K562 (cell line): ENCODE data around the gene ANKRD11. TPM values are rescaled to one million over a fixed set of nuclear protein-coding genes. Genes with fewer than 3 reads are reported as not detected.
A peak's percentile ranks its signal among the peaks of the same experiment; 100 is the strongest.

Source experiments
- ARID4B ChIP-seq: sonication (generic); formaldehyde crosslinking; IDR thresholded peaks from 2 replicates; pipeline ENCODE4 v1.8.0; 2022; ENCODE audit warnings: mild to moderate bottlenecking, missing genetic modification reagents
- CREBBP ChIP-seq: IDR thresholded peaks from one replicate; pipeline ENCODE4 v1.6.1; 2012; ENCODE audit warnings: low read depth, mild to moderate bottlenecking, control low read depth, inconsistent platforms, low read length
- E2F6 ChIP-seq, 2 experiments: IDR thresholded peaks; 2 replicates each; pipeline ENCODE4 v1.6.1; 2011; ENCODE audit warnings: borderline replicate concordance in 1 of 2, control low read depth in 1 of 2, low read depth in 1 of 2, low read length in 1 of 2, mild to moderate bottlenecking in 1 of 2, mixed read lengths in 1 of 2, moderate library complexity in 1 of 2; ENCODE audit not compliant: insufficient read depth in 1 of 2, insufficient read length in 1 of 2, poor library complexity in 1 of 2, severe bottlenecking in 1 of 2; ENCODE audit errors: extremely low read depth in 1 of 2
- IRF9 ChIP-seq: fragments of 450-650 bp; IDR thresholded peaks from 2 replicates; pipeline ENCODE4 v1.6.1; 2016; ENCODE audit warnings: missing biosample characterization, missing genetic modification characterization
- LARP7 ChIP-seq: fragments of 450-650 bp; IDR thresholded peaks from 2 replicates; pipeline ENCODE4 v1.6.1; 2016
- LCOR ChIP-seq: sonication (generic); formaldehyde crosslinking; IDR thresholded peaks from 2 replicates; pipeline ENCODE4 v1.8.0; 2022; ENCODE audit warnings: mild to moderate bottlenecking, missing genetic modification reagents
- NFXL1 ChIP-seq: fragments of 450-650 bp; formaldehyde crosslinking; IDR thresholded peaks from 2 replicates; pipeline ENCODE4 v1.4.0; 2021; ENCODE audit warnings: mild to moderate bottlenecking
- NR2C1 ChIP-seq, 2 experiments: fragments of 450-650 bp; IDR thresholded peaks; 2 replicates each; pipeline ENCODE4 v1.6.1; 2017; ENCODE audit warnings: mild to moderate bottlenecking in 2 of 2, antibody characterized with exemption in 1 of 2, inconsistent platforms in 1 of 2, missing compliant biosample characterization in 1 of 2, missing genetic modification characterization in 1 of 2
- POLR2A ChIP-seq: fragments of 450-650 bp; conservative IDR thresholded peaks from 2 replicates; pipeline ENCODE4 v1.6.1; 2016
- POLR2G ChIP-seq: fragments of 200-400 bp; formaldehyde crosslinking; IDR thresholded peaks from 2 replicates; pipeline ENCODE4 v1.6.1; 2017; ENCODE audit warnings: low read depth, mild to moderate bottlenecking, antibody characterized with exemption, low read length, moderate library complexity
- RBM22 ChIP-seq: fragments of 200-400 bp; formaldehyde crosslinking; IDR thresholded peaks from 2 replicates; pipeline ENCODE4 v1.6.1; 2018; ENCODE audit warnings: low read length, low read depth; ENCODE audit not compliant: poor library complexity, severe bottlenecking
- SNRNP70 ChIP-seq: fragments of 200-400 bp; formaldehyde crosslinking; optimal IDR thresholded peaks from 2 replicates; pipeline ENCODE3; 2017; ENCODE audit warnings: low read depth, low read length
- ZBTB9 ChIP-seq: fragments of 450-650 bp; formaldehyde crosslinking; IDR thresholded peaks from 2 replicates; pipeline ENCODE4 v1.4.0; 2020; ENCODE audit warnings: mild to moderate bottlenecking, moderate library complexity
- ZNF165 ChIP-seq: fragments of 250-450 bp; sonication (Bioruptor Pico); IDR thresholded peaks from 2 replicates; pipeline ENCODE4 v1.4.0; 2020; ENCODE audit warnings: borderline replicate concordance
- polyA plus RNA-seq, 8 experiments: library from polyadenylated mRNA; depleted of rRNA in 4 of 8; stranded (reverse) in 5 of 8; unstranded in 3 of 8; fragments of >200 nt; fragmentation: Nextera tagmentation in 2 of 8; fragmentation: Illumina TruSeq in 1 of 8; extraction: Ambion mirVana in 2 of 8; extraction: Trizol in 1 of 8; gene quantifications; 2 replicates each; pipeline versions ENCODE4 v1.2.1 to v1.2.3, GENCODE V29; 2011 to 2014; ENCODE audit warnings: inconsistent platforms in 1 of 8, missing spikeins in 1 of 8
- total RNA-seq, 7 experiments: library from RNA; depleted of rRNA in 6 of 7; stranded (reverse); fragments of >200 nt in 6 of 7; fragmentation: Illumina TruSeq in 2 of 7; extraction: Trizol in 2 of 7; gene quantifications; 2 replicates each; pipeline versions ENCODE4 v1.2.1 to v1.2.3, GENCODE V29; 2011 to 2021; ENCODE audit warnings: low replicate concordance in 1 of 7

Gene ANKRD11
- total and polyA plus RNA-seq, 9 of the 15 experiments (the other 6 are each of a cell fraction or from before 2014, with no cell fraction given) = 4.7 to 126 (median 31.7) TPM

- no peak for TF ChIP-seq IRF9 (tag)
- TF ChIP-seq E2F6 (IDR thresholded peaks at IDR 0.05; ENCODE audit: borderline replicate concordance in 1 of 2, extremely low read depth in 1 of 2, insufficient read depth in 1 of 2, insufficient read length in 1 of 2, low read depth in 1 of 2, low read length in 1 of 2, poor library complexity in 1 of 2, severe bottlenecking in 1 of 2) = no peak
- no peak for TF ChIP-seq CREBBP
- no peak for TF ChIP-seq LARP7
- peak; percentile 61 for TF ChIP-seq POLR2G
- TF ChIP-seq RBM22 = peak; percentile 78
- TF ChIP-seq NFXL1 = no peak
- no peak for TF ChIP-seq ZNF165 (CRISPR knock-in tag)
- TF ChIP-seq ZBTB9 (CRISPR knock-in tag) = no peak
- TF ChIP-seq SNRNP70 = no peak
- no peak for TF ChIP-seq NR2C1 (IDR thresholded peaks at IDR 0.05)
- no peak for TF ChIP-seq NR2C1 (tag; IDR thresholded peaks at IDR 0.05)
- no peak for TF ChIP-seq ARID4B (CRISPR knock-in tag)
- TF ChIP-seq LCOR (CRISPR knock-in tag) = no peak
- TF ChIP-seq POLR2A = no peak
Measured at GRCh38 chr16:89275837-89276720, 214.3 kb downstream of the ANKRD11 start (continued).
